OCI-LY1 (cell line): ENCODE data around the gene CCK.
"Not testable (repeated sequence)": the region's sequence is repeated elsewhere in the genome, so short reads cannot be mapped to it uniquely, and the experiment has no call there.

Source experiments
- H2AFZ ChIP-seq: fragments of 200-600 bp; sonication (generic), shearing (Covaris generic); 2 replicates; pipeline ENCODE4 v1.6.0; 2014; ENCODE audit warnings: antibody characterized with exemption, mild to moderate bottlenecking, low read length
- H3F3A ChIP-seq: fragments of 200-600 bp; sonication (generic), shearing (Covaris generic); 2 replicates; pipeline ENCODE4 v1.6.0; 2014; ENCODE audit warnings: mild to moderate bottlenecking, antibody characterized with exemption, low read length, moderate library complexity; ENCODE audit not compliant: insufficient read depth
- H3K27ac ChIP-seq: fragments of 200-600 bp; sonication (generic); 2 replicates; pipeline ENCODE4 v1.5.1; 2014; ENCODE audit warnings: low read length, mixed run types, mild to moderate bottlenecking, low read depth; ENCODE audit not compliant: poor library complexity, severe bottlenecking
- H3K27me3 ChIP-seq: fragments of 200-600 bp; sonication (generic); 2 replicates; pipeline ENCODE4 v1.6.0; 2014; ENCODE audit warnings: antibody characterized with exemption, mild to moderate bottlenecking, low read length, moderate library complexity; ENCODE audit not compliant: insufficient read depth
- H3K36me3 ChIP-seq: fragments of 200-600 bp; sonication (generic); 2 replicates; pipeline ENCODE4 v1.6.1; 2014; ENCODE audit warnings: mild to moderate bottlenecking, antibody characterized with exemption, low read length, moderate library complexity, mixed read lengths; ENCODE audit not compliant: insufficient read depth
- H3K4me1 ChIP-seq: fragments of 200-600 bp; sonication (generic); 2 replicates; pipeline ENCODE4 v1.5.1; 2014; ENCODE audit warnings: mild to moderate bottlenecking, low read length, moderate library complexity; ENCODE audit not compliant: insufficient read depth, severe bottlenecking
- H3K4me2 ChIP-seq: fragments of 200-600 bp; sonication (generic), shearing (Covaris generic); 2 replicates; pipeline ENCODE4 v1.6.1; 2014; ENCODE audit warnings: low read length
- H3K4me3 ChIP-seq: fragments of 200-600 bp; sonication (generic); 2 replicates; pipeline ENCODE4 v1.5.1; 2014; ENCODE audit warnings: low read length, low read depth, mild to moderate bottlenecking, mixed read lengths; ENCODE audit not compliant: poor library complexity, severe bottlenecking
- H3K79me2 ChIP-seq: fragments of 200-600 bp; shearing (Covaris generic); 2 replicates; pipeline ENCODE4 v1.6.1; 2016; ENCODE audit warnings: mixed run types, low read length, mixed read lengths; ENCODE audit not compliant: insufficient read depth
- H3K9ac ChIP-seq: fragments of 200-600 bp; sonication (generic), shearing (Covaris generic); 2 replicates; pipeline ENCODE4 v1.6.1; 2014; ENCODE audit warnings: mild to moderate bottlenecking, low read length, mixed read lengths
- H3K9me2 ChIP-seq: fragments of 200-600 bp; sonication (generic), shearing (Covaris generic); 2 replicates; pipeline ENCODE4 v1.6.1; 2014; ENCODE audit warnings: low read depth, mild to moderate bottlenecking, low read length, mixed read lengths
- H3K9me3 ChIP-seq: fragments of 200-600 bp; shearing (Covaris generic); 2 replicates; pipeline ENCODE4 v1.6.1; 2014; ENCODE audit warnings: low read length, mixed read lengths
- H4K20me1 ChIP-seq: fragments of 200-600 bp; sonication (generic), shearing (Covaris generic); 2 replicates; pipeline ENCODE4 v1.6.0; 2016; ENCODE audit warnings: mild to moderate bottlenecking, low read length; ENCODE audit not compliant: insufficient read depth
- CTCF ChIP-seq: fragments of 200-600 bp; sonication (generic), shearing (Covaris generic); IDR thresholded peaks from 2 replicates; pipeline ENCODE4 v1.5.1; 2017; ENCODE audit warnings: mild to moderate bottlenecking, antibody characterized with exemption, low read length, moderate library complexity, mixed read lengths
- EZH2 ChIP-seq: fragments of 200-600 bp; sonication (generic), shearing (Covaris generic); IDR thresholded peaks from 2 replicates; pipeline ENCODE4 v1.8.0; 2017; ENCODE audit warnings: borderline replicate concordance, mixed run types, mild to moderate bottlenecking, antibody characterized with exemption, low read length, moderate library complexity, mixed read lengths

The CCK gene

GRCh38 chr3:42288385-42288784 lies 22.4 kb upstream of the CCK start:
- Histone ChIP-seq H3K9ac (no peak overlapping the region), H3F3A (no peaks in the 10 kb centered on the region), H3K79me2 (no peaks in the 10 kb centered on the region), H4K20me1 (no peaks in the 10 kb centered on the region), H2AFZ (no peak overlapping the region), H3K9me3 (no peaks in the 10 kb centered on the region), H3K9me2 (no peaks in the 10 kb centered on the region), H3K27me3 (no peaks in the 10 kb centered on the region), H3K4me3 (no peak overlapping the region), H3K4me2 (no peak overlapping the region), H3K27ac (no peak overlapping the region), H3K4me1 (no peaks in the 10 kb centered on the region), H3K36me3 (no peaks in the 10 kb centered on the region)
- TF ChIP-seq EZH2 = no peak
- no peak for TF ChIP-seq CTCF

DNA sequence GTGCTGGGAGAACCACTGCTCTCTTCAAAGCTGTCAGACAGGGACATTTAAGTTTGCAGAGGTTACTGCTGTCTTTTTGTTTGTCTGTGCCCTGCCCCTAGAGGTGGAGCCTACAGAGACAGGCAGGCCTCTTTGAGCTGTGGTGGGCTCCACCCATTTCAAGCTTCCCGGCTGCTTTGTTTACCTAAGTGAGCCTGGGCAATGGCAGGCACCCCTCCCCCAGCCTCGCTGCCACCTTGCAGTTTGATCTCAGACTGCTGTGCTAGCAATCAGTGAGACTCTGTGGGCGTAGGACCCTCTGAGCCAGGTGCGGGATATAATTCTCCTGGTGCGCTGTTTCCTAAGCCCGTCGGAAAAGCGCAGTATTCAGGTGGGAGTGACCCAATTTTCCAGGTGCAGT lies 21.4 kb upstream of the CCK start:
- not testable (repeated sequence) for H3K9ac ChIP-seq, H3K4me2 ChIP-seq, H3K4me3 ChIP-seq, H3K27me3 ChIP-seq, H2AFZ ChIP-seq, H3K4me1 ChIP-seq, H3K9me3 ChIP-seq, H3K36me3 ChIP-seq, H4K20me1 ChIP-seq, H3K9me2 ChIP-seq, H3K79me2 ChIP-seq, H3K27ac ChIP-seq, H3F3A ChIP-seq

DNA sequence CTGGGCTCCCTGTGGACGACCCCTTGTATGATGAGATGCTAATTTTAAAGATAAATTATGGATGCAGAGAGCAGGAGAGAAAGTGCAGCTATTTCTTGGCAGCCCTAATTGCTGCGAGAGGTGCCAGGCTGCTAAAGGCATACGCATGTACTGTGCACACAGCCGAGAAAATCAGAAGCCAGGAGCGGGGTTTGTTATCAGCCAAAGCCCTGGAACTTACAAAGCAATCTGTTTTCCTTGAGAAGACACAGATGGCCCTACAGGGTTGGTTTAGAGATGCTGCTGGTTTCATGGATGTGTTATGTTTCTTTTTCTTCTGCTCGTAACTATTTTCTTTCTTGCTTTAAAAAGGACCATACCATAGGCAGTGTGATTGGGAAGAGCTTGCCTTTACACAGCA lies 11.7 kb upstream of the CCK start:
- no peaks in the 10 kb centered on the region for H3K27me3 ChIP-seq
- no peaks in the 10 kb centered on the region for H4K20me1 ChIP-seq
- no peaks in the 10 kb centered on the region for H3F3A ChIP-seq
- H3K27ac ChIP-seq = no peak overlapping the region
- no peaks in the 10 kb centered on the region for H3K9me2 ChIP-seq
- TF ChIP-seq CTCF (no peak), EZH2 (no peak)
- no peaks in the 10 kb centered on the region for H3K79me2 ChIP-seq
- H2AFZ ChIP-seq = no peak overlapping the region
- H3K4me1 ChIP-seq = no peaks in the 10 kb centered on the region
- no peak overlapping the region for H3K4me2 ChIP-seq
- H3K9ac ChIP-seq = no peak overlapping the region
- H3K36me3 ChIP-seq = no peaks in the 10 kb centered on the region
- H3K4me3 ChIP-seq = no peak overlapping the region
- peaks cover 4% of the 10 kb centered on the region; the same call in 1 of the 2 replicates for H3K9me3 ChIP-seq

DNA sequence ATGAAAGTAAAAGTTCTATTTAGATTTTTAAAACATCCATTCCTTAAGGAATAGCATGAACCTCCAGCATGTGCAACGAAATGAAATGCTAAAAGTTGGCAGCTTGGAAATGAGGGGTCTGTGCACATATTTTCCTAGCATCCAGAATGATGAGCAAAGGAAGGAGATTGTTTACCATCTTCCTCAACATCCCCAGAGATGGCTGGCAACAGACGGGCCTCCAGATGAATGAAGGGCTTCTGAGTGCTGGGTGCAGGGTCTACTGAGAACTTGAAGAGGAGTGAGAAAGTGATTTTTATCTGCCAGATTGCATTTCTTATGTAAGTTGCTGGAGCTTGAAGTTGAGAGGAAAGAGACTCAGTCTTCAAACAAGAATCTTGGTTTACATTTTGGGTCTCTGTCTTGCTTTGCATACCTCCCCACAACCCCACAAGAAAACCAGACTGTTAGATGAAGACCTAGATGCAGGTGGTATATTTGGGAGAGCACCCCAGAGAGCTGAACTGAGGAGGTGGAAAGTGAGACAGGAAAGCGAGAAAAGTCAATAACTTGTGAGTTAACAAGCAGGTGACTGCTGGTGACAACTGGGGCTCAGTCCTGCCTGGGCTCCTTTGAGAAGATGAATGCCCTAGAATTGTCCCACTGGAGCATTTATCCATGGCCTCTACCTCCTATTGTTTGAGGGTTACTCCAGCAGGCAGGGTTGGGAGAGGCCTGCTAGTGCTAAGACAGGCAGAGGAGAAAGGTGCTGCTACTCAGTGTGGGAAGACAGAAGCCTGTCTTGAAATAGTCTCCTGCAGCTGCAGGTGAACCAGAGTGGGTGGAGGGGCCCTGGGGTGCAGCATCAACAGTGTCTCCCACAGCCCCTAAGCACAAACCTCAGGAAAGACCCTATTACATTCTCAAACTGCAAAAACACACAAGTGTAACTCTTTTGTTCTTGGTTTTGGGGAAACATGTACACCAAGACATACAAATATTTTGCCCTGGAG lies 10.5 kb upstream of the CCK start:
- no peak overlapping the region for H3K4me3 ChIP-seq
- no peaks in the 10 kb centered on the region for H3K27me3 ChIP-seq
- H3F3A ChIP-seq = no peaks in the 10 kb centered on the region
- H3K9me2 ChIP-seq = no peaks in the 10 kb centered on the region
- H3K9ac ChIP-seq = no peak overlapping the region
- no peak overlapping the region for H3K27ac ChIP-seq
- TF ChIP-seq CTCF (no peak), EZH2 (no peak)
- no peak overlapping the region for H3K4me2 ChIP-seq
- no peak overlapping the region for H2AFZ ChIP-seq
- no peaks in the 10 kb centered on the region for H4K20me1 ChIP-seq
- peaks cover 4% of the 10 kb centered on the region; the same call in 1 of the 2 replicates for H3K9me3 ChIP-seq
- H3K4me1 ChIP-seq = no peaks in the 10 kb centered on the region
- H3K79me2 ChIP-seq = no peaks in the 10 kb centered on the region
- H3K36me3 ChIP-seq = no peaks in the 10 kb centered on the region
